Measurements from ENCODE around the gene TTC34.

- TF ChIP-seq CTCF (IDR thresholded peaks at IDR 0.05; ENCODE audit: low read length) (no peak), EZH2 (IDR thresholded peaks at IDR 0.05; ENCODE audit: borderline replicate concordance, low read length) (no peak)
These were observed 212.6 kb downstream of the TTC34 start for GRCh38 chr1:2588661-2589430.
